NCI-H82 treated with DMSO at 0.1 percent for 48 hours (cell line): ENCODE results near the gene OR2H1.

Source experiments
- DNase-seq: peaks from one replicate; lab custom pipeline; 2025; ENCODE audit not compliant: unreplicated experiment; lab: John Stamatoyannopoulos, UW

Gene OR2H1

GRCh38 chr6:29483186-29483585 is 26.2 kb downstream of the OR2H1 start:
- no peak for DNase-seq

- DNase-seq = no peak
Measured at GRCh38 chr6:29483735-29484134, 26.8 kb downstream of the OR2H1 start.

- no peak for DNase-seq
Measured at GRCh38 chr6:29486577-29486976, 29.6 kb downstream of the OR2H1 start.

GRCh38 chr6:29487131-29487530 is 30.2 kb downstream of the OR2H1 start:
- no peak for DNase-seq

GRCh38 chr6:29487660-29488059 is 30.7 kb downstream of the OR2H1 start, which contains the start of gene MAS1L:
TSS of gene MAS1L (minus strand) at chr6:29487956. CDS start at chr6:29487902, 54 bp downstream.
- DNase-seq = no peak

- no peak for DNase-seq
Measured at GRCh38 chr6:29488874-29489273, 31.9 kb downstream of the OR2H1 start.

GRCh38 chr6:29489286-29489685 is 32.3 kb downstream of the OR2H1 start:
- no peak for DNase-seq

GRCh38 chr6:29490055-29490454 is 33.1 kb downstream of the OR2H1 start:
- no peak for DNase-seq

GRCh38 chr6:29490552-29490951 is 33.6 kb downstream of the OR2H1 start:
- DNase-seq = no peak

- no peak for DNase-seq
Measured at GRCh38 chr6:29491574-29491973, 34.6 kb downstream of the OR2H1 start.

GRCh38 chr6:29493261-29493660 is 36.3 kb downstream of the OR2H1 start:
- DNase-seq = no peak

- DNase-seq = no peak
Measured at GRCh38 chr6:29494131-29494530, 37.2 kb downstream of the OR2H1 start.

- DNase-seq = no peak
Measured at GRCh38 chr6:29495571-29495970, 38.6 kb downstream of the OR2H1 start.

- DNase-seq = no peak
Measured at GRCh38 chr6:29496961-29497360, 40.0 kb downstream of the OR2H1 start.

GRCh38 chr6:29499704-29500103 is 42.7 kb downstream of the OR2H1 start:
- DNase-seq = no peak

- no peak for DNase-seq
Measured at GRCh38 chr6:29500594-29500993, 43.6 kb downstream of the OR2H1 start.

- DNase-seq = no peak
Measured at GRCh38 chr6:29501106-29501505, 44.2 kb downstream of the OR2H1 start.

GRCh38 chr6:29502181-29502580 is 45.2 kb downstream of the OR2H1 start:
- DNase-seq = no peak

- no peak for DNase-seq
Measured at GRCh38 chr6:29502597-29502996, 45.6 kb downstream of the OR2H1 start.

GRCh38 chr6:29504961-29505360 is 48.0 kb downstream of the OR2H1 start:
- no peak for DNase-seq

GRCh38 chr6:29505808-29506207 is 48.9 kb downstream of the OR2H1 start:
- DNase-seq = no peak

- no peak for DNase-seq
Measured at GRCh38 chr6:29506446-29507067, 49.6 kb downstream of the OR2H1 start.

GRCh38 chr6:29507319-29507718 is 50.4 kb downstream of the OR2H1 start:
- no peak for DNase-seq
